ENCODE results near the gene P2RY6. TPM values are rescaled to one million over a fixed set of nuclear protein-coding genes. Genes with fewer than 3 reads are reported as not detected.

The P2RY6 gene
- total and polyA plus RNA-seq, 2 experiments from 2014 or later, result 0.76 to 0.99 TPM

DNA sequence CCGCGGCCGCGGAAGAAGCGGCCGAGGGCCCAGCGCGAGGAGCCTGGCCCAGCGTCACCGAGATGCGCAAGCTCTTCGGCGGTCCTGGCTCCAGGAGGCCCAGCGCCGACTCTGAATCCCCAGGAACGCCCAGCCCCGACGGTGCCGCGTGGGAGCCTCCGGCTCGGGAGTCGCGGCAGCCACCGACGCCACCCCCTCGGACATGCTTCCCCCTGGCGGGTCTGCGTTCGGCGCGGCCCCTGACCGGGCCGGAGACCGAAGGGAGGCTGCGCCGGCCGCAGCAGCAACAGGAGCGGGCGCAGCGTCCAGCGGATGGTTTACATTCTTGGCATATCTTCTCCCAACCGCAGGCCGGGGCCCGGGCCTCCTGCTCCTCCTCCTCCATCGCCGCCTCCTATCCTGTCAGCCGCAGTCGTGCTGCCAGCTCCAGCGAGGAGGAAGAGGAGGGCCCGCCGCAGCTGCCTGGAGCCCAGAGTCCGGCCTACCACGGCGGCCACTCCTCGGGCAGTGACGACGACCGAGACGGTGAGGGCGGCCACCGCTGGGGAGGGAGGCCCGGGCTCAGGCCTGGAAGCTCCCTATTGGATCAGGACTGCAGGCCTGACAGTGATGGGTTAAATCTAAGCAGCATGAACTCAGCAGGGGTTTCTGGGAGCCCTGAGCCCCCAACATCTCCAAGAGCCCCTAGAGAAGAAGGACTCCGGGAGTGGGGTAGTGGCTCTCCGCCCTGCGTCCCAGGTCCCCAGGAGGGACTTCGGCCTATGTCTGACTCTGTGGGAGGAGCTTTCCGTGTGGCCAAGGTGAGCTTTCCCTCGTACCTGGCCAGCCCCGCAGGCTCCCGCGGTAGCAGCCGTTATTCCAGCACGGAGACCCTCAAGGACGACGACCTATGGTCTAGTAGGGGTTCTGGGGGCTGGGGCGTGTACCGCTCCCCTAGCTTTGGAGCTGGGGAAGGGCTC is 37.1 kb downstream of the P2RY6 start:
- DNase-seq, result peak; percentile 99
- peak overlapping the region; percentile 81 for H3K4me2 ChIP-seq (ENCODE audit: unreplicated experiment)
- peaks cover 12% of the 10 kb centered on the region for H3F3A ChIP-seq (ENCODE audit: insufficient read depth)
- H3K79me2 ChIP-seq (ENCODE audit: insufficient read depth), result peaks cover 50% of the 10 kb centered on the region
- 13% methylated on average over 71 to 78 of the region's 78 CpGs for WGBS, 2 experiments (ENCODE audit: low coverage in 1 of 2, low lambda C conversion rate in 2 of 2, missing lambda C conversion rate in 2 of 2)
- H3K9me3 ChIP-seq (ENCODE audit: low read depth), result no peaks in the 10 kb centered on the region
- H3K4me3 ChIP-seq, result peak overlapping the region; percentile 76
- in situ Hi-C loops (cut with MboI), result no loop called here
- H2AFZ ChIP-seq, result 0 out of 2 replicates have a peak overlapping the region, but pooled peaks have one; percentile 59
- TF ChIP-seq EZH2phosphoT487 (IDR thresholded peaks at IDR 0.05; ENCODE audit: insufficient read depth, low read depth), result no peak
- H3K27me3 ChIP-seq (replicated peaks; ENCODE audit: insufficient read depth), result no peaks in the 10 kb centered on the region
- peaks cover 46% of the 10 kb centered on the region for H3K4me1 ChIP-seq (ENCODE audit: insufficient read depth)
- H3K9me2 ChIP-seq (ENCODE audit: insufficient read depth), result no peaks in the 10 kb centered on the region
- peak overlapping the region; percentile 96 for H3K9ac ChIP-seq
- no peaks in the 10 kb centered on the region for H3K36me3 ChIP-seq (ENCODE audit: low read depth)
- H3K27ac ChIP-seq, result peak overlapping the region; percentile 97
- no peaks in the 10 kb centered on the region for H4K20me1 ChIP-seq (ENCODE audit: insufficient read depth)

DNA sequence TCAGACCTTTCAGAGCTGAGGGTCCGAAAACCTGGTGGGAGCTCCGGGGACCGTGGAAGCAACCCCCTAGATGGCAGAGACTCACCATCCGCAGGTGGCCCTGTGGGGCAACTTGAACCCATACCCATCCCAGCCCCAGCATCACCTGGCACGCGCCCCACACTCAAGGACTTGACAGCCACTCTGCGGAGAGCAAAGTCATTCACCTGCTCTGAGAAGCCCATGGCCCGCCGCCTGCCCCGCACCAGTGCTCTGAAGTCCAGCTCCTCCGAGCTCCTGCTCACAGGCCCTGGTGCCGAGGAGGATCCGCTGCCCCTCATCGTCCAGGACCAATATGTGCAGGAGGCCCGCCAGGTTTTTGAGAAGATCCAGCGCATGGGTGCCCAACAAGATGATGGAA is 37.9 kb downstream of the P2RY6 start:
- Histone ChIP-seq H3K27ac (no peak overlapping the region), H3K9me2 (ENCODE audit: insufficient read depth) (no peaks in the 10 kb centered on the region), H3K4me3 (peak overlapping the region; percentile 76), H3K27me3 (replicated peaks; ENCODE audit: insufficient read depth) (no peaks in the 10 kb centered on the region), H2AFZ (no peak overlapping the region), H3K36me3 (ENCODE audit: low read depth) (no peaks in the 10 kb centered on the region), H4K20me1 (ENCODE audit: insufficient read depth) (no peaks in the 10 kb centered on the region), H3K9me3 (ENCODE audit: low read depth) (no peaks in the 10 kb centered on the region), H3K79me2 (ENCODE audit: insufficient read depth) (peaks cover 58% of the 10 kb centered on the region), H3K4me1 (ENCODE audit: insufficient read depth) (peaks cover 54% of the 10 kb centered on the region), H3F3A (ENCODE audit: insufficient read depth) (peaks cover 12% of the 10 kb centered on the region), H3K4me2 (ENCODE audit: unreplicated experiment) (peak overlapping the region; percentile 81), H3K9ac (peak overlapping the region; percentile 96; the same call in 1 of the 2 replicates)
- in situ Hi-C loops (cut with MboI), result no loop called here
- TF ChIP-seq EZH2phosphoT487 (IDR thresholded peaks at IDR 0.05; ENCODE audit: insufficient read depth, low read depth) (no peak), EZH2 (IDR thresholded peaks at IDR 0.05; ENCODE audit: insufficient read depth, poor library complexity, severe bottlenecking) (no peak)
- WGBS, 2 experiments (ENCODE audit: low coverage in 1 of 2, low lambda C conversion rate in 2 of 2, missing lambda C conversion rate in 2 of 2), result 88 to 89% methylated on average over 16 of the region's 16 CpGs
- no peak for DNase-seq

DNA sequence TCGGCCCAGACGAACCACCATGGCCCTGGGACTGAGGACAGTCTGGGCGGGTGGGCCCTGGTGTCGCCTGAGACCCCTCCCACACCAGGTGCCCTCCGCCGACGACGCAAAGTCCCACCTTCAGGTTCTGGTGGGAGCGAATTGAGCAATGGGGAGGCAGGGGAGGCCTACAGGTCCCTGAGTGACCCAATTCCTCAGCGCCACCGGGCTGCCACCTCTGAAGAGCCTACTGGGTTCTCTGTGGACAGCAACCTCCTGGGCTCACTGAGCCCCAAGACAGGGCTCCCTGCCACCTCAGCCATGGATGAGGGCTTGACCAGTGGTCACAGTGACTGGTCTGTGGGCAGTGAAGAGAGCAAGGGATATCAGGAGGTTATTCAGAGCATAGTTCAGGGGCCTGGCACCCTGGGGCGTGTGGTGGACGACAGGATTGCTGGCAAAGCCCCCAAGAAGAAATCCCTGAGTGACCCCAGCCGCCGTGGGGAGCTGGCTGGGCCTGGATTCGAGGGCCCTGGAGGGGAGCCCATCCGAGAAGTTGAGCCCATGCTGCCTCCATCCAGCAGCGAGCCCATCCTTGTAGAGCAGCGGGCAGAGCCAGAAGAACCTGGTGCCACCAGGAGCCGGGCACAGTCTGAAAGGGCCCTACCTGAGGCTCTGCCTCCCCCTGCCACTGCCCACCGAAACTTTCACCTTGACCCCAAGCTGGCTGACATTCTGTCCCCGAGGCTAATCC is 38.7 kb downstream of the P2RY6 start:
- 83 to 87% methylated on average over 19 to 21 of the region's 22 CpGs for WGBS, 2 experiments (ENCODE audit: low coverage in 1 of 2, low lambda C conversion rate in 2 of 2, missing lambda C conversion rate in 2 of 2)
- Histone ChIP-seq H3K4me3 (peak overlapping the region; percentile 76), H4K20me1 (ENCODE audit: insufficient read depth) (no peaks in the 10 kb centered on the region), H3K9me3 (ENCODE audit: low read depth) (no peaks in the 10 kb centered on the region), H3K27ac (no peak overlapping the region), H2AFZ (no peak overlapping the region), H3F3A (ENCODE audit: insufficient read depth) (peaks cover 12% of the 10 kb centered on the region), H3K4me2 (ENCODE audit: unreplicated experiment) (peak overlapping the region; percentile 81), H3K9ac (peak overlapping the region; percentile 75), H3K27me3 (replicated peaks; ENCODE audit: insufficient read depth) (no peaks in the 10 kb centered on the region), H3K36me3 (ENCODE audit: low read depth) (no peaks in the 10 kb centered on the region), H3K4me1 (ENCODE audit: insufficient read depth) (peaks cover 60% of the 10 kb centered on the region), H3K79me2 (ENCODE audit: insufficient read depth) (peaks cover 66% of the 10 kb centered on the region), H3K9me2 (ENCODE audit: insufficient read depth) (no peaks in the 10 kb centered on the region)
- DNase-seq, result no peak
- in situ Hi-C loops (cut with MboI), result no loop called here
- no peak for TF ChIP-seq EZH2 (IDR thresholded peaks at IDR 0.05; ENCODE audit: insufficient read depth, poor library complexity, severe bottlenecking)
- no peak for TF ChIP-seq EZH2phosphoT487 (IDR thresholded peaks at IDR 0.05; ENCODE audit: insufficient read depth, low read depth)

DNA sequence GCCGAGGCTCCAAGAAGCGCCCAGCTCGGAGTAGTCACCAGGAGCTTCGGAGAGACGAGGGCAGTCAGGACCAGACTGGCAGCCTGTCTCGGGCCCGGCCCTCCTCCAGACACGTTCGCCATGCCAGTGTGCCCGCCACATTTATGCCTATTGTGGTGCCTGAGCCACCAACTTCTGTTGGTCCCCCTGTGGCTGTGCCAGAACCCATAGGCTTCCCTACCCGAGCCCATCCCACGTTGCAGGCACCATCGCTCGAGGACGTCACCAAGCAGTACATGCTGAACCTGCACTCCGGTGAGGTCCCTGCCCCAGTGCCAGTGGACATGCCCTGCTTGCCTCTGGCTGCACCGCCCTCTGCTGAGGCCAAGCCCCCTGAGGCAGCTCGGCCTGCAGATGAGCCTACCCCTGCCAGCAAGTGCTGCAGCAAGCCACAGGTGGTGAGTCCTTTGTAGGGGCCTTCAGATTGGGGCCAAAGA is 39.3 kb downstream of the P2RY6 start:
- Histone ChIP-seq H3K9ac (peak overlapping the region; percentile 75), H3K36me3 (ENCODE audit: low read depth) (no peaks in the 10 kb centered on the region), H4K20me1 (ENCODE audit: insufficient read depth) (no peaks in the 10 kb centered on the region), H3K27ac (no peak overlapping the region), H3K79me2 (ENCODE audit: insufficient read depth) (peaks cover 72% of the 10 kb centered on the region), H3F3A (ENCODE audit: insufficient read depth) (peaks cover 12% of the 10 kb centered on the region), H3K4me3 (peak overlapping the region; percentile 76), H3K9me2 (ENCODE audit: insufficient read depth) (no peaks in the 10 kb centered on the region), H3K4me1 (ENCODE audit: insufficient read depth) (peaks cover 60% of the 10 kb centered on the region), H3K9me3 (ENCODE audit: low read depth) (no peaks in the 10 kb centered on the region), H3K27me3 (replicated peaks; ENCODE audit: insufficient read depth) (no peaks in the 10 kb centered on the region), H3K4me2 (ENCODE audit: unreplicated experiment) (peak overlapping the region; percentile 86), H2AFZ (no peak overlapping the region)
- whole genome bisulfite sequencing, 2 experiments (ENCODE audit: low coverage in 1 of 2, low lambda C conversion rate in 2 of 2, missing lambda C conversion rate in 2 of 2), result 81 to 82% methylated on average over 18 of the region's 18 CpGs
- DNase-seq, result no peak
- in situ Hi-C loops (cut with MboI), result no loop called here
- no peak for TF ChIP-seq EZH2phosphoT487 (IDR thresholded peaks at IDR 0.05; ENCODE audit: insufficient read depth, low read depth)
- TF ChIP-seq EZH2 (IDR thresholded peaks at IDR 0.05; ENCODE audit: insufficient read depth, poor library complexity, severe bottlenecking), result no peak

Data from GM23248 (cell line).